H1 (cell line): ENCODE results near the gene CACNA1C. TPM values are rescaled to one million over a fixed set of nuclear protein-coding genes. Genes with fewer than 3 reads are reported as not detected.

ENCODE experiments used
- CTCF ChIA-PET: fragments of 300-600 bp; sonication (Branson Sonifier 250); formaldehyde crosslinking; loops from one replicate; lab custom pipeline; 2021; ENCODE audit not compliant: partially characterized antibody; lab: Charles Lee
- POLR2A ChIA-PET: fragments of 300-600 bp; sonication (Branson Sonifier 250); formaldehyde crosslinking; loops from one replicate; lab custom pipeline; 2021; ENCODE audit warnings: inconsistent platforms; ENCODE audit not compliant: partially characterized antibody; lab: Charles Lee
- DNase-seq, 2 experiments: peaks; one replicate each; pipeline versions ENCODE4 v3.0.0 to v3.0.0-alpha.2; 2010 to 2022; ENCODE audit warnings: low spot score in 2 of 2, low read depth in 1 of 2, mixed read lengths in 1 of 2
- FAIRE-seq: peaks from 2 replicates; lab custom pipeline; 2011; peaks lifted over from hg19 to GRCh38; lab: Jason Lieb, UNC
- H2AFZ ChIP-seq: 2 replicates; pipeline ENCODE4 v1.8.1; 2012; ENCODE audit warnings: low read length, inconsistent platforms
- H2AK5ac ChIP-seq: 2 replicates; pipeline ENCODE4 v1.6.1; 2013; ENCODE audit warnings: low read depth, low read length
- H2BK120ac ChIP-seq: replicated peaks from 2 replicates; pipeline ENCODE3; 2013; ENCODE audit warnings: low read depth, low read length, inconsistent platforms
- H2BK12ac ChIP-seq: 2 replicates; pipeline ENCODE4 v1.6.1; 2013; ENCODE audit warnings: low read depth, low read length
- H2BK15ac ChIP-seq: 2 replicates; pipeline ENCODE4 v1.6.1; 2013; ENCODE audit warnings: low read length
- H2BK20ac ChIP-seq: 2 replicates; pipeline ENCODE4 v1.6.1; 2013; ENCODE audit warnings: low read length
- H2BK5ac ChIP-seq: 2 replicates; pipeline ENCODE4 v1.6.1; 2013; ENCODE audit warnings: low read depth, low read length
- H3K14ac ChIP-seq: 2 replicates; pipeline ENCODE4 v1.6.1; 2013; ENCODE audit warnings: inconsistent platforms; ENCODE audit not compliant: insufficient read length
- H3K18ac ChIP-seq: 2 replicates; pipeline ENCODE4 v1.6.1; 2013; ENCODE audit warnings: low read length; ENCODE audit errors: extremely low read depth
- H3K23ac ChIP-seq: 2 replicates; pipeline ENCODE4 v1.6.1; 2013; ENCODE audit warnings: inconsistent platforms; ENCODE audit not compliant: insufficient read length
- H3K23me2 ChIP-seq: 2 replicates; pipeline ENCODE4 v1.6.1; 2013; ENCODE audit warnings: low read depth, low read length
- H3K27ac ChIP-seq: 2 replicates; pipeline ENCODE4 v1.6.1; 2011; ENCODE audit warnings: low read depth, low read length, inconsistent platforms
- H3K27me3 ChIP-seq, 4 experiments: replicated peaks in 1 of 4; 1 replicate in 1 of 4; 2 replicates in 3 of 4; pipeline versions ENCODE4 v1.6.1 to v1.8.1; 2011 to 2013; ENCODE audit warnings: low read length in 3 of 4, mild to moderate bottlenecking in 3 of 4, inconsistent platforms in 2 of 4, mixed read lengths in 2 of 4, moderate library complexity in 1 of 4; ENCODE audit not compliant: control insufficient read depth in 3 of 4, insufficient read depth in 3 of 4; ENCODE audit errors: extremely low read depth in 1 of 4
- H3K36me3 ChIP-seq, 4 experiments: 2 replicates each; pipeline versions ENCODE4 v1.6.1 to v1.8.1; 2011 to 2013; ENCODE audit warnings: mild to moderate bottlenecking in 4 of 4, low read length in 3 of 4, moderate library complexity in 2 of 4, control low read depth in 1 of 4, inconsistent platforms in 1 of 4; ENCODE audit not compliant: insufficient read depth in 4 of 4, control insufficient read depth in 2 of 4
- H3K4ac ChIP-seq: replicated peaks from 2 replicates; pipeline ENCODE3; 2013; ENCODE audit warnings: low read length, low read depth, mixed read lengths, inconsistent platforms; ENCODE audit not compliant: insufficient read length
- H3K4me1 ChIP-seq, 4 experiments: replicated peaks in 1 of 4; 1 replicate in 1 of 4; 2 replicates in 3 of 4; pipeline versions ENCODE4 v1.6.1 to v1.8.1; 2011 to 2013; ENCODE audit warnings: low read length in 3 of 4, inconsistent platforms in 2 of 4, mixed read lengths in 1 of 4; ENCODE audit not compliant: insufficient read depth in 4 of 4, control insufficient read depth in 3 of 4
- H3K4me2 ChIP-seq, 2 experiments: 2 replicates each; pipeline versions ENCODE4 v1.6.1 to v1.8.1; 2011 to 2013; ENCODE audit warnings: low read depth in 2 of 2, low read length in 2 of 2, control low read depth in 1 of 2, inconsistent platforms in 1 of 2, mild to moderate bottlenecking in 1 of 2; ENCODE audit not compliant: insufficient read depth in 1 of 2
- H3K4me3 ChIP-seq, 4 experiments: fragments of 200-600, 300-600 bp in 1 of 4; sonication (generic), shearing (Covaris generic), sonication (Bioruptor Twin) in 1 of 4; 2 replicates each; pipeline versions ENCODE4 v1.5.1 to v1.8.1; 2011 to 2016; ENCODE audit warnings: low read length in 4 of 4, low read depth in 3 of 4, control low read depth in 2 of 4, inconsistent platforms in 2 of 4, mild to moderate bottlenecking in 2 of 4, mixed read lengths in 1 of 4, moderate library complexity in 1 of 4; ENCODE audit not compliant: insufficient read depth in 2 of 4; ENCODE audit errors: extremely low read depth in 1 of 4
- H3K56ac ChIP-seq: replicated peaks from 2 replicates; pipeline ENCODE3; 2013; ENCODE audit warnings: low read depth, mild to moderate bottlenecking, mixed read lengths, low read length, inconsistent platforms; ENCODE audit not compliant: insufficient read length
- H3K79me1 ChIP-seq: 2 replicates; pipeline ENCODE4 v1.6.1; 2013; ENCODE audit warnings: low read depth, low read length, control low read depth
- H3K79me2 ChIP-seq, 2 experiments: 2 replicates each; pipeline versions ENCODE4 v1.6.1 to v1.8.1; 2012 to 2013; ENCODE audit warnings: low read length in 2 of 2, mild to moderate bottlenecking in 2 of 2, inconsistent platforms in 1 of 2; ENCODE audit not compliant: insufficient read depth in 2 of 2, control insufficient read depth in 1 of 2
- H3K9ac ChIP-seq, 4 experiments: replicated peaks in 1 of 4; 1 replicate in 1 of 4; 2 replicates in 3 of 4; pipeline versions ENCODE4 v1.6.1 to v1.8.1; 2011 to 2013; ENCODE audit warnings: low read depth in 3 of 4, low read length in 3 of 4, control low read depth in 2 of 4, mild to moderate bottlenecking in 2 of 4, moderate library complexity in 2 of 4, inconsistent platforms in 1 of 4; ENCODE audit errors: extremely low read depth in 1 of 4
- H3K9me3 ChIP-seq, 2 experiments: 2 replicates each; pipeline versions ENCODE4 v1.6.1 to v1.8.1; 2012 to 2013; ENCODE audit warnings: mild to moderate bottlenecking in 2 of 2, moderate library complexity in 2 of 2, control low read depth in 1 of 2, inconsistent platforms in 1 of 2, low read depth in 1 of 2, low read length in 1 of 2, mixed read lengths in 1 of 2; ENCODE audit not compliant: insufficient read depth in 2 of 2
- H4K20me1 ChIP-seq, 2 experiments: replicated peaks in 1 of 2; 2 replicates each; pipeline versions ENCODE3 to v1.8.1; 2011 to 2013; ENCODE audit warnings: inconsistent platforms in 2 of 2, low read length in 2 of 2, mild to moderate bottlenecking in 1 of 2; ENCODE audit not compliant: insufficient read depth in 2 of 2, control insufficient read depth in 1 of 2
- H4K5ac ChIP-seq: 2 replicates; pipeline ENCODE4 v1.6.1; 2013; ENCODE audit warnings: low read length, low read depth, mixed read lengths, inconsistent platforms; ENCODE audit not compliant: insufficient read length
- H4K8ac ChIP-seq: 2 replicates; pipeline ENCODE4 v1.8.0; 2013; ENCODE audit warnings: mild to moderate bottlenecking, moderate library complexity, low read length, inconsistent platforms; ENCODE audit not compliant: insufficient read depth; ENCODE audit errors: extremely low read depth
- H4K91ac ChIP-seq: replicated peaks from 2 replicates; pipeline ENCODE3; 2013; ENCODE audit warnings: low read length, mixed read lengths, inconsistent platforms; ENCODE audit not compliant: insufficient read length
- E2F6 ChIP-seq: IDR thresholded peaks from 2 replicates; pipeline ENCODE4 v1.6.1; 2012; ENCODE audit warnings: inconsistent platforms
- EP300 ChIP-seq, 2 experiments: IDR thresholded peaks; 1 replicate in 1 of 2; 2 replicates in 1 of 2; pipeline ENCODE4 v1.6.1; 2011 to 2012; ENCODE audit warnings: low read depth in 2 of 2, low read length in 2 of 2, mild to moderate bottlenecking in 2 of 2, borderline replicate concordance in 1 of 2, inconsistent platforms in 1 of 2, moderate library complexity in 1 of 2
- EZH2 ChIP-seq: fragments of 200-600 bp; sonication (generic); IDR thresholded peaks from 2 replicates; pipeline ENCODE4 v1.7.1; 2012; ENCODE audit warnings: low read depth, mild to moderate bottlenecking, moderate library complexity, low read length, inconsistent platforms; ENCODE audit not compliant: severe bottlenecking
- GABPA ChIP-seq: IDR thresholded peaks from 2 replicates; pipeline ENCODE4 v1.6.1; 2011; ENCODE audit warnings: mild to moderate bottlenecking, low read length, moderate library complexity, borderline replicate concordance; ENCODE audit not compliant: insufficient read depth
- HDAC6 ChIP-seq: IDR thresholded peaks from one replicate; pipeline ENCODE4 v1.7.1; 2012; ENCODE audit warnings: low read depth, mild to moderate bottlenecking, inconsistent platforms, low read length, moderate library complexity
- SIX5 ChIP-seq: IDR thresholded peaks from 2 replicates; pipeline ENCODE4 v1.6.1; 2011; ENCODE audit warnings: mild to moderate bottlenecking, low read depth, low read length
- SP1 ChIP-seq: IDR thresholded peaks from 2 replicates; pipeline ENCODE4 v1.6.1; 2011; ENCODE audit warnings: low read depth, low read length
- SP2 ChIP-seq: IDR thresholded peaks from 2 replicates; pipeline ENCODE4 v1.6.1; 2012; ENCODE audit warnings: mild to moderate bottlenecking, low read length, inconsistent platforms
- SRF ChIP-seq: IDR thresholded peaks from 2 replicates; pipeline ENCODE4 v1.6.1; 2011; ENCODE audit warnings: mild to moderate bottlenecking, low read depth, low read length, moderate library complexity
- SUZ12 ChIP-seq: fragments of 200-600 bp; sonication (generic); IDR thresholded peaks from 2 replicates; pipeline ENCODE4 v1.6.1; 2012; ENCODE audit warnings: mild to moderate bottlenecking, inconsistent platforms, low read length, moderate library complexity, mixed read lengths
- TBP ChIP-seq: IDR thresholded peaks from 2 replicates; pipeline ENCODE4 v1.6.1; 2011; ENCODE audit warnings: low read depth, low read length, improper control_type of control experiment
- USF2 ChIP-seq: IDR thresholded peaks from 2 replicates; pipeline ENCODE4 v1.6.1; 2011; ENCODE audit warnings: low read length, improper control_type of control experiment
- YY1 ChIP-seq: IDR thresholded peaks from 2 replicates; pipeline ENCODE4 v1.6.1; 2011; ENCODE audit warnings: low read depth, mild to moderate bottlenecking, low read length
- WGBS, 2 experiments: shearing (Covaris generic) in 1 of 2; methylation state at CpG; one replicate each; pipeline versions ENCODE4 v1.1.6 to v1.1.7; 2013 to 2015; ENCODE audit warnings: low lambda C conversion rate in 2 of 2, mixed read lengths in 2 of 2, inconsistent platforms in 1 of 2, low coverage in 1 of 2, missing lambda C conversion rate in 1 of 2; ENCODE audit not compliant: insufficient replicate concordance in 2 of 2, insufficient coverage in 1 of 2, insufficient read length in 1 of 2; ENCODE audit errors: extremely low coverage in 1 of 2, missing lambda C conversion rate in 1 of 2; 5-methylcytosine and 5-hydroxymethylcytosine counted together
- polyA plus RNA-seq, 7 experiments: library from polyadenylated mRNA; depleted of rRNA in 3 of 7; stranded (reverse) in 5 of 7; unstranded in 2 of 7; fragments of >200 nt in 5 of 7; fragments of 200-250 nt in 2 of 7; gene quantifications; 1 replicate in 5 of 7; 2 replicates in 1 of 7; 4 replicates in 1 of 7; pipeline versions ENCODE4 v1.2.1 to v1.2.3, GENCODE V29; 2011 to 2013; ENCODE audit warnings: missing spikeins in 2 of 7, mixed read lengths in 2 of 7
- total RNA-seq: library from RNA; stranded (reverse); fragmentation: NEBNext Ultra II Directional; extraction: Animal tissue kit (Norgen Biotek cat#: 25700); gene quantifications from 2 replicates; pipeline ENCODE4 v1.2.1, GENCODE V29; 2021

The CACNA1C gene
- total and polyA plus RNA-seq, 2 of the 8 experiments (the other 6 are each of a cell fraction or from before 2014, with no cell fraction given): 1.3 TPM

- Histone ChIP-seq H3K79me2 (no peaks in the 10 kb centered on the region), H2BK120ac (no peak overlapping the region), H3K18ac (no peak overlapping the region), H3K4me2 (no peak overlapping the region), H3K4me1 (no peaks in the 10 kb centered on the region; a peak in 1 of 7 replicates), H3K4me3 (no peak overlapping the region), H3K4ac (no peak overlapping the region), H3K27me3 (no peaks in the 10 kb centered on the region; a peak in 1 of 7 replicates), H3K56ac (no peak overlapping the region), H2BK15ac (no peak overlapping the region), H4K91ac (no peak overlapping the region), H2AK5ac (no peak overlapping the region), H3K79me1 (no peaks in the 10 kb centered on the region), H2BK20ac (no peak overlapping the region), H3K27ac (no peak overlapping the region), H3K36me3 (no peaks in the 10 kb centered on the region), H3K23ac (no peak overlapping the region), H3K9ac (no peak overlapping the region), H2AFZ (no peak overlapping the region), H3K14ac (no peak overlapping the region), H2BK12ac (no peak overlapping the region), H4K5ac (no peak overlapping the region), H2BK5ac (no peak overlapping the region), H3K9me3 (no peaks in the 10 kb centered on the region), H3K23me2 (no peaks in the 10 kb centered on the region), H4K20me1 (no peaks in the 10 kb centered on the region), H4K8ac (no peak overlapping the region)
- ChIA-PET CTCF (no interaction called here), POLR2A (no interaction called here)
- DNase-seq: no peak
- no peak for FAIRE-seq
- 73% methylated on average over 2 of the region's 2 CpGs; no CpG with 5 or more reads in 1 of the 2 experiments for WGBS, 2 experiments
- TF ChIP-seq HDAC6 (no peak), SRF (no peak), EP300 (IDR thresholded peaks at IDR 0.05; ENCODE audit: borderline replicate concordance in 1 of 2, low read depth in 2 of 2, low read length in 2 of 2) (no peak), SP1 (no peak), SIX5 (no peak), TBP (no peak), GABPA (no peak), SUZ12 (no peak), USF2 (no peak), YY1 (no peak), SP2 (no peak), E2F6 (no peak), EZH2 (no peak)
Observed at GRCh38 chr12:2529807-2530206, 477.0 kb downstream of the CACNA1C start.
